Keratinocyte (primary cell): ENCODE results near the gene SCD5.

ENCODE experiments used
- EZH2 ChIP-seq: IDR thresholded peaks from one replicate; pipeline ENCODE4 v1.6.1; 2012; ENCODE audit warnings: inconsistent platforms, mild to moderate bottlenecking, low read length, moderate library complexity
- TF ChIP-seq, protein P1 (sequence below), 3 experiments: IDR thresholded peaks in 1 of 3; conservative IDR thresholded peaks in 1 of 3; optimal IDR thresholded peaks in 1 of 3; 2 replicates in 2 of 3; 3 replicates in 1 of 3; pipeline versions ENCODE3 to v1.5.1; 2011; ENCODE audit warnings: low read length in 3 of 3, mild to moderate bottlenecking in 3 of 3, moderate library complexity in 2 of 3, control low read depth in 1 of 3, inconsistent platforms in 1 of 3; ENCODE audit not compliant: insufficient read depth in 2 of 3; ENCODE audit errors: extremely low read depth in 1 of 3

DNA sequence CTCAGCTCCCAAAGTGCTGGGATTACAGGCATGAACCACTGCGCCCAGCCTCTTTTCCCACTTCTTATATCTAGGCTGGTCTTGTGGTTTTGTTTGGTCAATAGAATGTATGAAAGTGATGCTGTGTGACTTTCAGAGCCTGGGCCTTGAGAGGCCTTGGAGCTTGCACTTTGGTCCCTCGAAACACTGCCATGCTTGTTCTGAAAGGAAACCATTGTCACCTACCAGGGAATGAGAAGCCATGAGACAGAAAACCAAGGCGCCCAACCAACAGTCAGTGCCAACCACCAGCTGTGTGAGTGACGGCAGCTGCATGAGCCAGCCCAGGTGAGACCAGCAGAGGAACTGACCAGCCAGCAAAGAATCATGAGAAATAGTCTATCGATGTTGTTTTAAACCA, 57.4 kb downstream of the SCD5 start:
- TF ChIP-seq, protein P1, sequence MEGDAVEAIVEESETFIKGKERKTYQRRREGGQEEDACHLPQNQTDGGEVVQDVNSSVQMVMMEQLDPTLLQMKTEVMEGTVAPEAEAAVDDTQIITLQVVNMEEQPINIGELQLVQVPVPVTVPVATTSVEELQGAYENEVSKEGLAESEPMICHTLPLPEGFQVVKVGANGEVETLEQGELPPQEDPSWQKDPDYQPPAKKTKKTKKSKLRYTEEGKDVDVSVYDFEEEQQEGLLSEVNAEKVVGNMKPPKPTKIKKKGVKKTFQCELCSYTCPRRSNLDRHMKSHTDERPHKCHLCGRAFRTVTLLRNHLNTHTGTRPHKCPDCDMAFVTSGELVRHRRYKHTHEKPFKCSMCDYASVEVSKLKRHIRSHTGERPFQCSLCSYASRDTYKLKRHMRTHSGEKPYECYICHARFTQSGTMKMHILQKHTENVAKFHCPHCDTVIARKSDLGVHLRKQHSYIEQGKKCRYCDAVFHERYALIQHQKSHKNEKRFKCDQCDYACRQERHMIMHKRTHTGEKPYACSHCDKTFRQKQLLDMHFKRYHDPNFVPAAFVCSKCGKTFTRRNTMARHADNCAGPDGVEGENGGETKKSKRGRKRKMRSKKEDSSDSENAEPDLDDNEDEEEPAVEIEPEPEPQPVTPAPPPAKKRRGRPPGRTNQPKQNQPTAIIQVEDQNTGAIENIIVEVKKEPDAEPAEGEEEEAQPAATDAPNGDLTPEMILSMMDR (optimal IDR thresholded peaks at IDR 0.05 in 1 of 3, IDR thresholded peaks at IDR 0.05 in 1 of 3, conservative IDR thresholded peaks at IDR 0.05 in 1 of 3; ENCODE audit: extremely low read depth in 1 of 3, insufficient read depth in 2 of 3, low read length in 3 of 3) = no peak
- no peak for TF ChIP-seq EZH2
